ENCODE results near the gene C9orf152. TPM values are rescaled to one million over a fixed set of nuclear protein-coding genes. Genes with fewer than 3 reads are reported as not detected.

The C9orf152 gene
- total and polyA plus RNA-seq, 8 donors: 6.7 to 19.5 (median 10.6) TPM

- DNase-seq (no peak), ATAC-seq (no peak)
- Histone ChIP-seq H3K27me3 (no peaks in the 10 kb centered on the region), H3K4me1 (peaks cover 28 to 49% of the 10 kb centered on the region in 2 donors), H3K36me3 (peaks cover 0 to 4% of the 10 kb centered on the region in 2 donors), H3K4me3 (no peak overlapping the region), H3K9me3 (no peaks in the 10 kb centered on the region), H3K27ac (no peak overlapping the region)
- TF ChIP-seq CTCF (IDR thresholded peaks at IDR 0.05): no peak
- intact Hi-C loops (cut with DNase I): no loop called here
Observed at GRCh38 chr9:110160685-110161084, 47.3 kb downstream of the C9orf152 start.

GRCh38 chr9:110160123-110160522, 47.8 kb downstream of the C9orf152 start:
- DNase-seq (no peak), ATAC-seq (no peak)
- H3K27me3 ChIP-seq: no peaks in the 10 kb centered on the region
- peaks cover 28 to 54% of the 10 kb centered on the region in 2 donors for H3K4me1 ChIP-seq
- H3K4me3 ChIP-seq: no peak overlapping the region
- TF ChIP-seq CTCF (IDR thresholded peaks at IDR 0.05): no peak
- peaks cover 0 to 4% of the 10 kb centered on the region in 2 donors for H3K36me3 ChIP-seq
- no peak overlapping the region for H3K27ac ChIP-seq
- no peaks in the 10 kb centered on the region for H3K9me3 ChIP-seq
- intact Hi-C loops (cut with DNase I): no loop called here

GRCh38 chr9:110157823-110158664, 49.9 kb downstream of the C9orf152 start:
- intact Hi-C loops (cut with DNase I): no loop called here
- Histone ChIP-seq H3K4me1 (peaks cover 28 to 69% of the 10 kb centered on the region in 2 donors), H3K27ac (peak overlapping the region in 1 of 2 donors; percentile 59), H3K27me3 (no peaks in the 10 kb centered on the region), H3K9me3 (no peaks in the 10 kb centered on the region), H3K36me3 (peaks cover 0 to 4% of the 10 kb centered on the region in 2 donors), H3K4me3 (no peak overlapping the region)
- peak; percentile 75 for ATAC-seq
- peak in 2 of 4 donors; percentile 52 to 53 for DNase-seq
- TF ChIP-seq CTCF (IDR thresholded peaks at IDR 0.05): no peak

- TF ChIP-seq CTCF (IDR thresholded peaks at IDR 0.05): no peak
- peaks cover 0 to 4% of the 10 kb centered on the region in 2 donors for H3K36me3 ChIP-seq
- intact Hi-C loops (cut with DNase I): no loop called here
Observed at GRCh38 chr9:110156902-110157301, 51.1 kb downstream of the C9orf152 start.

GRCh38 chr9:110156416-110156815, 51.5 kb downstream of the C9orf152 start:
- Histone ChIP-seq H3K9me3 (no peaks in the 10 kb centered on the region), H3K36me3 (peaks cover 0 to 4% of the 10 kb centered on the region in 2 donors), H3K4me3 (no peak overlapping the region), H3K27me3 (no peaks in the 10 kb centered on the region), H3K27ac (peak overlapping the region in 1 of 2 donors; percentile 59), H3K4me1 (peaks cover 28 to 69% of the 10 kb centered on the region in 2 donors)
- ATAC-seq: no peak
- intact Hi-C loops (cut with DNase I): no loop called here
- no peak for DNase-seq
- no peak for TF ChIP-seq CTCF (IDR thresholded peaks at IDR 0.05)

More at GRCh38 chr9:110156902-110157301, 51.1 kb downstream of the C9orf152 start:
- ATAC-seq: peak; percentile 51
- peak overlapping the region in 1 of 2 donors; percentile 59 for H3K27ac ChIP-seq
- H3K4me3 ChIP-seq: no peak overlapping the region
- H3K4me1 ChIP-seq: peaks cover 28 to 71% of the 10 kb centered on the region in 2 donors
- no peak for DNase-seq
- no peaks in the 10 kb centered on the region for H3K9me3 ChIP-seq
- no peaks in the 10 kb centered on the region for H3K27me3 ChIP-seq

Data from left lung (tissue), 10 donors.